SIG-M5 (cell line): Measurements from ENCODE around the gene SLC35B4.

Experiments used
- DNase-seq: peaks from one replicate; lab custom pipeline; 2025; lab: John Stamatoyannopoulos, UW

The SLC35B4 gene

GRCh38 chr7:134316539-134317344 lies at the start of gene SLC35B4:
TSS of gene SLC35B4 (minus strand) at chr7:134316930. CDS start at chr7:134316751, 179 bp downstream.
- peak; percentile 77 for DNase-seq

GRCh38 chr7:134366481-134366880 lies 49.8 kb upstream of the SLC35B4 start:
- DNase-seq, result no peak

- no peak for DNase-seq
Measured at GRCh38 chr7:134365341-134366054, 48.8 kb upstream of the SLC35B4 start.

- no peak for DNase-seq
Measured at GRCh38 chr7:134364619-134365037, 47.9 kb upstream of the SLC35B4 start.

- no peak for DNase-seq
Measured at GRCh38 chr7:134362587-134363483, 46.1 kb upstream of the SLC35B4 start.

- no peak for DNase-seq
Measured at GRCh38 chr7:134359787-134360432, 43.2 kb upstream of the SLC35B4 start.

- DNase-seq, result no peak
Measured at GRCh38 chr7:134357486-134357885, 40.8 kb upstream of the SLC35B4 start.

GRCh38 chr7:134356421-134356936 lies 39.7 kb upstream of the SLC35B4 start:
- no peak for DNase-seq

- no peak for DNase-seq
Measured at GRCh38 chr7:134355927-134356326, 39.2 kb upstream of the SLC35B4 start.

GRCh38 chr7:134355004-134355525 lies 38.3 kb upstream of the SLC35B4 start:
- no peak for DNase-seq

GRCh38 chr7:134353411-134353810 lies 36.7 kb upstream of the SLC35B4 start:
- no peak for DNase-seq

GRCh38 chr7:134351424-134351823 lies 34.7 kb upstream of the SLC35B4 start:
- DNase-seq, result no peak

- no peak for DNase-seq
Measured at GRCh38 chr7:134350709-134351108, 34.0 kb upstream of the SLC35B4 start.

- DNase-seq, result no peak
Measured at GRCh38 chr7:134347567-134347966, 30.8 kb upstream of the SLC35B4 start.

- no peak for DNase-seq
Measured at GRCh38 chr7:134343796-134344195, 27.1 kb upstream of the SLC35B4 start.

- DNase-seq, result no peak
Measured at GRCh38 chr7:134343136-134343535, 26.4 kb upstream of the SLC35B4 start.

GRCh38 chr7:134339475-134339874 lies 22.7 kb upstream of the SLC35B4 start:
- DNase-seq, result no peak

- DNase-seq, result no peak
Measured at GRCh38 chr7:134337980-134338379, 21.2 kb upstream of the SLC35B4 start.

- no peak for DNase-seq
Measured at GRCh38 chr7:134334408-134334807, 17.7 kb upstream of the SLC35B4 start.

- no peak for DNase-seq
Measured at GRCh38 chr7:134333943-134334342, 17.2 kb upstream of the SLC35B4 start.

- DNase-seq, result no peak
Measured at GRCh38 chr7:134332892-134333291, 16.2 kb upstream of the SLC35B4 start.
